ENCODE data around the gene TEKT2.

TEKT2 gene

DNA sequence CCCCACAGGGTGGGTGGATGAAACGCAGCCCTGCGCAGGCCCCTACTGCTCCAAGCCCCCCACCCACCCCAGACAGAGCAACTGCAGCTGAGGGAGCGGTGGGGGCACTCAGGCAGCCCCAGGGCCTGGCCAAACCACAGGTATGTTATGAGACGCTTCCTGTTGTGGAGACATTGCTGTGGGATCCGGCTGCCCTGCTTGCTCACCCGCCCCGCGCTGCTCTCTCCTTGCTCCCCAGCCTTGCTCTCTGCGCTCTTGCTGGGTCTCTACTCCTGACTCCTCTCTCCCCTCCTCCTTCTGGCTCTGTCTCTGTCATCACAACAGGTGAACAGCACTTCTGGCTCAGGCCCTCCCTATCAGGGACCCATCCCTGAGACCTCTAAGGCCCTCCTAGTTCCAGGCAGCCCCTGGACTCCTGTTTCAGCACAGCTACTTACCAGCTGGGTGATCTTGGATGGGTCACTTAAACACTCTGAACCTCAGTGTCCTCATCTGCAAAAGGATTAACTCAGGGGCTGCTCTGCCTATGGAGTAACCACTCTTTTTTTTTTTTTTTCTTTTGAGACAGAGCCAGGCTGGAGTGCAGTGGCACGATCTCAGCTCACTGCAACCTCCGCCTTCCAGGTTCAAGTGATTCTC, 25.3 kb downstream of the TEKT2 start:
- peak; percentile 60 for DNase-seq

DNA sequence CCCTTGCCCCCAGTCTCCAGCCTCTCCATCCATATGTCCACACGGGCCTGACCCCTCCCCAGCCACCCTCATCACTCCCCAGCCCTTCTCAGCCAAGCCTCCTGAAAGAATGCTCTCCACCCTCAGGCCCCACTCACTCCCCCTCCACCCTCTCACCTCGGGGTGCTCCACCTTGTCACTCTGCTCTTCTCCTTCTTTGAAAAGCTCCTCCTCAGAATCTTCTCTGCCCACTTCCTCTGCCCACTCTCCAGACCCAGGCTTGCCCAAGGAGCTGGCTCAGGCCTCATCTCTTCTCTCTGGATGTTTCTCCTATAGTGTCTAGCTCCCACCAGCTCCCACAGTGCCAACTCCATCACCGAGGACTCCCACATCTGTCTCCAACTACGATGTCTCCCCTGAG, 27.3 kb downstream of the TEKT2 start:
- DNase-seq: no peak

DNA sequence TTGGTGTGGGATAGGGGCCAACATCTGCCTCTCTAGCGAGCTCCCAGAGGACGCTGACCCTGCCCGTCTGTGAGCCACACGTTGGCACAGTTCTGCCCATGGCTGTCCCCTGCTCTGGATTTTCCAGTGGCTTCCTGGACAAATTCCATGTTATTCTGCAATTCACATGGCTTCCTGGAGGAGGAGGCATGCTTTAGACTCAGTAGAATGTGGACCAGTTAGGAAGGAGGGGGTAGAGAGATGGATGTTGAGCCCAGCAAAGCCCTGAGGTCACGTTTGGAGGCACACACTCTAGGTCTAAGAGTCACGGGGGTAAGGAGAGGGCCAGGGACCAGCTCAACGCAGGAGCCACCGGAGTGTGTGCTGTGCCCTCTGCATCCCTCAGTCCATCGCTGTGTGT, 28.9 kb downstream of the TEKT2 start:
- DNase-seq: peak; percentile 10

DNA sequence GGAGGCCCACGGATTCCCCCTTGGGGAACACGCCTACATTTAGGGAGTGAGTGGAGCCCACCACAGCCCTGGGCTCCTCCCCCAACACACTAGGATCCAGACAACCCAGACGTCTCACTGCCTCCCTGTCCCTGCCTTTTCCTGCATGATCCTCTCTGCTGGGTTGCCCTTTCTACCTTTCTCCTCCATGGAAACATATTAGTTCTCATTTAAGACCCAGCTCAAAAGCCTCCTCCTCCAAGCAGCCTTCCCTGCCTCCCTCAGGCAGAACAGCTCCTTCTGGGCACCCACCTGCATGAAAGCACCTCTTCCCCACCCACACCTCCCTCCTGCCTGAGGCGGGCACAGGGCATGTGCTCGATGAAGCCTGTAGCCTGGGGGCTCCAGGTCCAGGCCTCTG, 30.5 kb downstream of the TEKT2 start:
- peak; percentile 18 for DNase-seq

DNA sequence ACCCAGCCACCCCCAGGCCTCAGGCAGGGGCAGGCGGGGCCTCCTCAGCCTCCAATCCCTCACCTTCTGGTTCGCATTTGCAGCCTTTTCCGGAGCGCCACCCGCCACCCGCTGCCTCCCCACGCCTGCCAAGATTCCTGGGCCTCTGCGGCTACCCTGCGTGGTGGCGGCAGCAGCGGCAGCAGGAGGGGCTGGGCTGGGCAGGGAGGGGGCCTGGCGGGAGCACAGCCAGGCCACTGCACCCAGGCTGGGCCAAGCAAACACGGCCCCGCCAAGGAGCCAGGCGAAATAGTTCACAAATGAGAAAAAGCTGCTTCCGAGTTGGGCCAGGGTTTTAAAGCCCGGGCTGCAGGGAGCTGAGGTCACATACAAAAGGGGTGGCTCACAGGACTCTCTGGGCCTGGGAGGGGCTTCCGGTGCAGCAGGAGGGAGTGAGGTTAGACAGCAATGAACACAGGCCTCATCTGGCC, 31.3 kb downstream of the TEKT2 start:
- DNase-seq: peak; percentile 91

DNA sequence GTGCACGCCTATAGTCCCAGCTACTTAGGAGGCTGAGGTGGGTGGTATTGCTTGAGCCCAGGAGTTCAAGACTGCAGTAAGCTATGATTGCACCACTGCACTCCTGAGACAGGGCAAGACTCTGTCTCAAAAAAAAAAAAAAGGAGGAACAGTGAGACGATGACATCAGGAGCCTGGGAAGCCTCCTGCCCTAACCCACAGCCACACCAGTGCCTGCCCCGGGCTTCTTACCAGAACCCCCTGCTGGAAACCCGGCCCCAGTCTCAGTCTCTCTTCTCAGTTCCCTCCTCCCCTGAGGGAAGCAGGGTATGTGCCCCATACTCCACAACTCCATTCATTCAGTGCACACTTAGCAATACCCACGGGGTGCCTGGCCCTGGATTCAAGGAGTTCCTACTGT, 32.0 kb downstream of the TEKT2 start:
- no peak for DNase-seq

DNA sequence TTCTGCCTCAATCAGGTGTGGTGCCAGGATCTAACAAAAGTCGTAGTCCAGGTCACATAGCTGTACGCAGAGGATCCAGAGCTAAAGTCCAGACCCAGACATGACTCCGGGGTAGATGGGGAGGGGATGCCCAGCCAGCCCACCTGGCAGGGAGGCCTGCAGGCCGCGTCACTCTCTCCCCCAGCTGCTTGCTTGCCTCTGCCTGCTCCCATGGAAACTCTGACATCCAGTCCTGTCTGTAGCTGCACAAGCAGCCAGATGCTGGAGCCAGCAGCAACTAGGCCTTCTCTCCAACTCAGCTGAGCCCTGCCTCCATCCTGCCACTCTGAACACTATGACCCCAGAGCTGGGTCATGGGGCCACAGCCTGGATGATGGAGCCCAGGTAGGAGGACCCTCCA, 33.0 kb downstream of the TEKT2 start:
- DNase-seq: peak; percentile 87

DNA sequence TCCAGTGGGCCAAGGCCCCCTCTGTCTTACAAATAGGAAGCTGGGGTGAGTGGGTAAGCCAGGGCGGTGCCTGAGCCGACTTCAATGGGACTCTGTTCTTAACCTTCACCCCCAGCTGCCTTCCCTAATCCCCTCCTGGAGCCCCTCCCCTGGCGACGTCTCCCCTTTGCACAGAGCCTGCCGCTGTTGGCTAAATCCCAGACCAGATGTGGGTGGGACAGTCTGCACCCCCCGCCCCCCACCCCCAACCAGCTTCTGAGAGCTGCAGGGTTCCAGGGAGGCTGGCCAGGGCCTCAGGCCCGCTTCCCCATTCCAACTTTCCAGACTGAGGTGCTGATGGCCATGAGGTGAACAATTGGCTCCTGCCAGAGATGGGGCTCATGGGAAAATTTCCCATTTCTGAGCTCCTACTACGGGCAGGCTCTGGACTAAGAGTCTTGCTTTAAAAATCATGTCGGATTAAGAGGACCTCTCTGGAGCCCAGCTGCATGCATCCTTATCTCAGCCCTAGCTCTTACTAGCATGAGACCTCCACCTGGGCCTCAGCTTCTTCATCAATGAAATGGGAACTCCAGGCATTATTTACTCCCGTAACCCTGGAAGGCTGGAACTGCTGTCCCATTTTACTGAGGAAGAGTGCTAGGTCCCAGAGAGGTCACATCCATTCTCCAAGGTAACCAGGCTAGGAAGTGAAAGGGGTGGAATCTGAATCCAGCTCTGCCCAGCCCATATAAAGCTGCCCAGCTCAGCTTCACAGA, 34.7 kb downstream of the TEKT2 start:
- peak; percentile 57 for DNase-seq

GRCh38 chr1:36119456-36119855, 35.6 kb downstream of the TEKT2 start:
- peak; percentile 51 for DNase-seq

DNA sequence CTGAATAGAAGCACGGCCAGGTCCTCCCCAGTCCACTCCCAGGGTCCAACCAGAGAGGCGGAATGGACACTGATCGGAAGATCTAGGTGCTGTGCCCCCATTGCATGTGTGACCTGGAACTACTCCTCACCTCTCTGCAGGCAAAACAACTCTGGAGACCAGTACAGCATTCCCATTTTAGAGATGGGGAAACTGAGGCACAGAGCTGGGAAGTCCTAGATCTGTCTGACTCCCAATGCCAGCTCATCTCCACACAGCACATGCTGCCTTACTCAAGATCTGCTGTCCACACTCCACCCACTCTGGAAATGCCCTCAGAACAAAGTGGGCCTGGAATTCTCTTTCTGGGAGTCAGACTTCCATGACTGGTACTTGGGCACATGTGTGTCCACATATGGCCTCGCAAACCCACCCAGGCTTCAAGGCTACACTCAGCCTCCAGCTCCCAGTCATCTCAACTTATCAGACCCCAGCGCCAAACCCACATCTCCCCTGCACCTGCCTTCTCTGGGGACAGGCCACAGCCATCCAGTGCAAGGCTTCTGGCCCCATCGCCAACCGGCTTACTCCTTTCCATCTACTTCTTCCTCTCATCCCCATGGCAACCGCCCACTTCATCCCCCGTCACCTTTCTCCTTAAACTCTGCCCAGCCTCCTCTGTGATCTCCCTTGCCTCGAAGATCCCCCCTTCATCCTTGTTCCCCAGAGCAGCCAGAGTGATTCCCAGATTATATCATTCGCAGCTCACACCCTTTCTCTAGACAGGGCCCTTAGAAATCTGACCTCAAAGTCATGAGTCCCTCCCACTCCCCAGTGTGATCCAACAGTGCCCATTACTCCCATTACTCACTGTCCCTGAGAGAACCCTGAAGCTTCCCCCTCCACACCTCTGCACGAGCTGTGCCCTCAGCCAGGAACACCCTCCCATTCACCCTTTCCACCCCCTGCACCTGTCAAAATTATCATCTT, 38.5 kb downstream of the TEKT2 start:
- DNase-seq: no peak

DNA sequence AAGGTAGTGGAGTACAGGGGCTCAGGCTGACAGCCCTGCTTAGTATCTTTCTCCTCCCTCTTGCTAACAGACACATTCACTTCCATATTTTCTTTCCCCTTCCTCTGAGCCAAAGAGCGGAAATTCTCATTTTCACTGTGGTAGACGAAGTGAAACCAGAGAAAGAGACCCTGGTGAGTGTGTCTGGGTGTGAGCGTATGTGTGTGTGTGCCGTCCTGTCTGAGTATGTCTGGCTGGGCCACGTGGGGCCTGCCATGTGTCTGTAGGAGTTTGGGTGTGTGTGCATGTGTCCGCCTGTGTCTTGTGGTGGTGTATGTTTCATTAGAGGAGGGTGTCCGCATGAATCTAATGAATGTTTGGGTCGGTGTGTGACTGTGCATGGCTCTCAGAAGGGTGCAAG, 39.5 kb downstream of the TEKT2 start:
- no peak for DNase-seq

DNA sequence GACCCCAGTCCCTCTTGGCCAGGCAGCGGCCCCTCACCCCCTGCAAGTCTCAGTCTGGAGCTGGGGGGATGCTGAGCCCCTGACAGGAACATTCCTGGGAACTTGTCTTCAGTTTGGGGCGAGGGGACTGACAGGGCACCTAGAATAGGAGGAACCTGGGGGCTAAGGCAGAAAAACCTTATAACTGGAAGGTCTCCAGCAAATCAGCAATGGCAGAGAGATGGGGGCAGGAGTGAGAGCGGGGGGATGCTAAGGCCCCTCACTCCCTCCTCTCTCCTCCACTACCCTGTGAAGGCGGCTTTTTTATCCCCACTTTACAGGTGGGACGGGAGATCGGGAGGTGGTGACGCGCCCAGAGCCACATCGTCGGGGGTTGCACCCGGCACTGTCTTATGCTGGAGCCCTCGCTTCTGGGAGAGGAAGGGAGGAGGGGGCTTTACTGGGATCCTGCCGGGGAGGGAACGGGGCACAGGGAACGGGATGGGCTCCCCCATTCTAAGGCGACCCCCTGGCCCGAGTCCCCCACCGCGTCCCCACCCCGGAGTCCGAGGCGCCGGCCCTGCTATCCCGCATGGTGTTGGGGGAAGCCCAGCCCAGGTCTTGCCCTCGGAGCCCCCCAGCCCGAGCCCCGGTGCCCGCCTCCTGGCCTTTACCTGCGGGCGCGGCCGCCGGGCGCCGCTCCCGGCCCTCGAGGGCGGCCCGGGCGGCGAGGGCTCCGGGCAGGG, 40.7 kb downstream of the TEKT2 start:
- DNase-seq: no peak

- peak; percentile 79 for DNase-seq
These were observed 41.5 kb downstream of the TEKT2 start, which contains the start of gene COL8A2 for GRCh38 chr1:36125129-36125991. COL8A2 (minus strand) TSS chr1:36125222; CDS start chr1:36100242, 24,980 bp downstream.

GRCh38 chr1:36126005-36126716, 42.3 kb downstream of the TEKT2 start:
- DNase-seq: no peak

DNA sequence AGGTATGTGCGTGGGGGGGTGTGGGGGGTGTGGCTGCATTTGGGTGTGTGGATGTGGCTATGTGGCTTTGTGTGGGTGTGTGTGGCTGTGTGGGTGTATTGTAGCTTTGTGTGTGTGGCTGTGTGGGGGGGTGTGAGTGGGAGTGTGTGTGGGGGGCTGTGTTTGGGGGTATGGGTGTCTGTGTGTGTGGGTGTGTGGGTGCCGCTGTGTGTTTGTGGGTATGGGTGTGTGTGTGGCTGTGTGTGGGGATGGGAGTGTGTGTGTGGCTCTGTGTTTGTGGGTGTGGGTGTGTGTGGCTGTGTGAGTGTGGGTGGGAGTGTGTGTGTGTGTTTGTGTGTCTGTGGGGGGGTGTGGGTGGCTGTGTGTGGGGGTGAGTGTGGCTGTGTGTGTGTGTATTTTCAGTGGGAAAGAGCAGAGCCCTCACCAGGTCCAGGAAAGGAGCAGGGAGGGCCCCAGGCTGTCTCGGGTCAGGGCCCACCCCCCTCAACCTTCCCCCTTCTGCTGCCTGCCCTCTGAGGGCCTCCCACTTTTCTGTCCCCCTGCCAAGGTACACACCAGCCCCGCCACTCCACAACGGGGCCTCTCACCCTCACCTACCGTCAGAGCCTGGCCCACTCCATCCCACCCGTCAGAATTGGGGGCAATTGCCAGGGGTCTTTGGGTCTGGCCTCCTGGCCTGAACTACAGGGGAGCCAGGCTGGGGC, 43.1 kb downstream of the TEKT2 start:
- DNase-seq: no peak

GRCh38 chr1:36128126-36128904, 44.4 kb downstream of the TEKT2 start:
- DNase-seq: no peak

- DNase-seq: no peak
These were observed 45.0 kb downstream of the TEKT2 start for GRCh38 chr1:36128905-36129206.

GRCh38 chr1:36132029-36132428, 48.1 kb downstream of the TEKT2 start:
- no peak for DNase-seq

DNA sequence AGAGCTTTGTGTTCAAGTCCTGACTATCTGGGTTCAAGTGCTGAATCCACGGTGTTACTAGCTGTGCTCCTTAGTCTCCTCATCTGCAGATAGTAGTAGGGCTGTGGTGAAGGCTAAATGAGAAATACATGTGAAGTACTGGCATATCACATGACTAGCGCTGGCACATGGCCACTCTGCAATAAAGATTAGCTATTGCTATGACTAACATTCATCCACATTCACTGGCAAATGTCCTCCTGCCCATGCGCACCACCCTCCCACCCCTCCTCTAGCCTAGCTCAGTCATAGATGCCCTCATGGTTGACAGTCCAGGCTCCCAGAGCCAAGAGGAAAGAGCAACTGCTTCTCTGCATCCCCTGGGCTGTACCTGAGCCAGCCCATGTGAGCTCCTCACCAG, 49.6 kb downstream of the TEKT2 start:
- DNase-seq: peak; percentile 83

GRCh38 chr1:36134031-36134430, 50.1 kb downstream of the TEKT2 start:
- DNase-seq: peak; percentile 63
